Heart left ventricle (tissue), 13 donors: ENCODE data around the gene ZNF791.

Experiments
- POLR2A ChIP-seq, 2 donors: fragments of 450-650 bp; IDR thresholded peaks; one replicate each; pipeline ENCODE4 v1.6.1; 2017; ENCODE audit warnings: antibody characterized with exemption in 2 of 2, mild to moderate bottlenecking in 2 of 2, moderate library complexity in 2 of 2
- TF ChIP-seq, protein P1 (sequence below), 12 donors: fragments of 200-600 bp; sonication (generic) in 4 of 12; IDR thresholded peaks; one replicate each; pipeline versions ENCODE4 v1.5.0 to v1.8.0; 2018 to 2022; ENCODE audit warnings: antibody characterized with exemption in 12 of 12, mild to moderate bottlenecking in 5 of 12
- donor health status: ischemic (EF 13 %, LVEDD 7.1; RV severe dilation, severe dysfunction).
- donor health status: DM: no; HTN: yes; CAD: no.
- donor health status: DM: no; HTN: no; CAD: no.
- donor health status: ischemic (EF 25% LVEDD 6.9; RV normal size, moderate dysfunction).
- donor health status: ischemic (EF 25% LVEDD 5.7; RV mildly dilated, moderate dysfunction).
- donor health status: ischemic (EF 35%, LVEDD 5.7; RV mildly dilated, moderate dysfunction).
- donor health status: nonischemic (EF 11% LVEDD 7.7; RV severe dilation, severe dysfunction).
- donor health status: DM: yes; HTN: yes; CAD: no.
- donor health status: PGD.
- donor health status: ischemic (EF 29% LVEDD 5.4; RV normal size, mild dysfunction).
- donor health status: nonischemic (EF 23%, LVEDD 6.1; RV moderate dilation, normal function).

DNA sequence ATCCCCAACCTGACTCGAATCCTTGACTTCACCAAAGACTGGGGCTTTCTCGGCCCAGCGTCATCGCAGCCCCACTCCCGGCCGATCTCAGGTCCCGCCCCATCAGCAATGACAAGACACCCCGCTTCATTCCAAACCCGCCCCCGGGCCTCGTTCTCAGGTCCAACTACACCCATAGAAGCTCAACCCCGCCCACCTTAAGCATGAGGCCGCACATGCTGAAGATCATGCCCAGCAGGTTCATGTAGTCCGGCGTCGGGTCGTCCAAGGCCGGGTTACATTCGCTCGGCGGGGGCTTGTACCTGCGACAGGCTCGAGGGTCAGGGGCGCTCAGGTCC, 58.2 kb downstream of the ZNF791 start:
- TF ChIP-seq, protein P1, sequence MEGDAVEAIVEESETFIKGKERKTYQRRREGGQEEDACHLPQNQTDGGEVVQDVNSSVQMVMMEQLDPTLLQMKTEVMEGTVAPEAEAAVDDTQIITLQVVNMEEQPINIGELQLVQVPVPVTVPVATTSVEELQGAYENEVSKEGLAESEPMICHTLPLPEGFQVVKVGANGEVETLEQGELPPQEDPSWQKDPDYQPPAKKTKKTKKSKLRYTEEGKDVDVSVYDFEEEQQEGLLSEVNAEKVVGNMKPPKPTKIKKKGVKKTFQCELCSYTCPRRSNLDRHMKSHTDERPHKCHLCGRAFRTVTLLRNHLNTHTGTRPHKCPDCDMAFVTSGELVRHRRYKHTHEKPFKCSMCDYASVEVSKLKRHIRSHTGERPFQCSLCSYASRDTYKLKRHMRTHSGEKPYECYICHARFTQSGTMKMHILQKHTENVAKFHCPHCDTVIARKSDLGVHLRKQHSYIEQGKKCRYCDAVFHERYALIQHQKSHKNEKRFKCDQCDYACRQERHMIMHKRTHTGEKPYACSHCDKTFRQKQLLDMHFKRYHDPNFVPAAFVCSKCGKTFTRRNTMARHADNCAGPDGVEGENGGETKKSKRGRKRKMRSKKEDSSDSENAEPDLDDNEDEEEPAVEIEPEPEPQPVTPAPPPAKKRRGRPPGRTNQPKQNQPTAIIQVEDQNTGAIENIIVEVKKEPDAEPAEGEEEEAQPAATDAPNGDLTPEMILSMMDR (IDR thresholded peaks at IDR 0.05) = no peak
- TF ChIP-seq POLR2A (IDR thresholded peaks at IDR 0.05) = no peak
